HG03095 (cell line): ENCODE data around the gene MDM2.
"Not testable (repeated sequence)": the region's sequence is repeated elsewhere in the genome, so short reads cannot be mapped to it uniquely, and the experiment has no call there.

Experiments used
- ATAC-seq: cut with Tn5 transposase; IDR thresholded peaks from one replicate; pipeline ENCODE4 v1.9.1; 2021; ENCODE audit warnings: moderate library complexity; ENCODE audit not compliant: unreplicated experiment

The MDM2 gene

GRCh38 chr12:68844788-68845695 is 37.1 kb downstream of the MDM2 start:
- ATAC-seq = no peak

GRCh38 chr12:68846811-68847210 is 38.8 kb downstream of the MDM2 start:
- ATAC-seq = no peak

GRCh38 chr12:68850390-68850789 is 42.4 kb downstream of the MDM2 start:
- no peak for ATAC-seq

- ATAC-seq = no peak
Measured at GRCh38 chr12:68851592-68852306, 43.8 kb downstream of the MDM2 start.

- ATAC-seq = no peak
Measured at GRCh38 chr12:68853396-68854077, 45.6 kb downstream of the MDM2 start.

- ATAC-seq = no peak
Measured at GRCh38 chr12:68854078-68854468, 46.1 kb downstream of the MDM2 start.

DNA sequence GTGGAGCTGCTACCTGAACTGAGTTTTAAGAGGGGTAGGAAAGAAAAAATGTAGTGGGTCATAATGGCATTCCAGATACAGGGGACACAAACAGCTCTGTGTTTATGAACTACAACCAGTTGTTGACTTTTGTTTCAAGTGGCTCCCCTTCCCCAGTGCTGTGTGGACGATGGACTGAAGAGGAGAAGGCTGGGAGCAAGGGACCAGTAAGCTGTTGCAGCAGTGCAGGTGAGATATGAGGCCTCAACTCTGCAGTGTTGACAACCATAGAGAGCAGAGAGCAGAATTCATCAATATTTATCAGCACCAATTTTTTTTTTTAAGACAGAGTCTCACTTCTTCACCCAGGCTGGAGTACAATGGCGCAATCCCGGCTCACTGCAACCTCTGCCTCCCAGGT is 46.6 kb downstream of the MDM2 start:
- no peak for ATAC-seq

- ATAC-seq = no peak
Measured at GRCh38 chr12:68855111-68855510, 47.1 kb downstream of the MDM2 start.

DNA sequence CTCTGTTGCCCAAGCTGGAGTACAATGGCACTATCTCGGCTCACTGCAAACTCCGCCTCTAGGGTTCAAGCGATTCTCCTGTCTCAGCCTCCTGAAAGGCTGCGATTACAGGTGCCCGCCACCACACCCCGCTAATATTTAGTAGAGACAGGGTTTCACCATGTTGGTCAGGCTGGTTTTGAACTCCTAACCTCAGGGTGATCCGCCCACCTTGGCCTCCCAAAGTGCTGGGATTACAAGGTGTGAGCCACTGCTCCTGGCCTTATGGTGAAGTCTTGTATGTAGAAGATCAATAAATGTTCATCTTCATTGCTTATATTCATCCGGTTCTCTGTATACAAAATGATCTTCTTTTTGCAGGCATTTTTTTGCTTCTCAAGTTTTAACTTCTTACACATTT is 47.8 kb downstream of the MDM2 start:
- no peak for ATAC-seq

GRCh38 chr12:68856510-68856909 is 48.5 kb downstream of the MDM2 start:
- no peak for ATAC-seq

- ATAC-seq = no peak
Measured at GRCh38 chr12:68861890-68862289, 53.9 kb downstream of the MDM2 start.

- no peak for ATAC-seq
Measured at GRCh38 chr12:68863109-68863770, 55.3 kb downstream of the MDM2 start.

- ATAC-seq = not testable (repeated sequence)
Measured at GRCh38 chr12:68863886-68864454, 56.0 kb downstream of the MDM2 start.

GRCh38 chr12:68864604-68865003 is 56.6 kb downstream of the MDM2 start:
- ATAC-seq = no peak

DNA sequence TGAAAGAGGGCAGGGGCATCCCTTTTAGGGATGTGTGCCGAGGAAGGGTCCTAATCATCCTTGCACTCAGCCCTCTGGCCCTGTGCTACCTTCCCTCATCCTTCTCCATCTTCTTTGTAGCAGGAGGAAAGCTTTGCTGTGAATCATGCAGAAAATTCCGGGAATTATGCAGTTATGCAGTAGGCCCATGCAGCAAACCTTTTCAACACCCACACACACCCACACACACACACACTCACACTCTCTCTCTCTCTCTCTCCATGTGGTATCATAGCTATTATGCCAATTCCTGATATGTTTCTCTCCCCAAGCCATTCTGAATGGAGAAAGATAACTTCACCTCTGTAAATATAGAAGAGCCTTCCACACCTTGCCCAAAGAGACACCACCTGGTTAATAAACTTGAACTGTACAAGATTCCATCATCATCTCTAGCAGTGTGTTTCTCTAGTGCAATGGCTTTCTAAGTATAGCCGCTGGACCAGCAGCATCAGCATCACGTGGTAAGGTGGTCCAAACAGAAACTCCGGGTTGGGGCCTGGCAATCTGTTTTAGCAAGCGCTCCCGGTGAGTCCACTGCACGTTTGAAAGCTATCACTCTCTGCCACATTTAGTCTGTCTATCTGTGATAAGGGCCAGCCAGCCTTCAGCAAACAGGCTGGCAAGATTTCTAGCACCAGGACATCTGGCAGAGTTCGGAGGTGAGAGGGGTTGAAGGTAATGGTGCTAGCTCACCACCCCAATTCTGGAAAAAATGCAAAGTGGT is 57.6 kb downstream of the MDM2 start:
- no peak for ATAC-seq

- no peak for ATAC-seq
Measured at GRCh38 chr12:68866950-68867349, 59.0 kb downstream of the MDM2 start.

GRCh38 chr12:68867606-68868005 is 59.6 kb downstream of the MDM2 start:
- ATAC-seq = no peak

DNA sequence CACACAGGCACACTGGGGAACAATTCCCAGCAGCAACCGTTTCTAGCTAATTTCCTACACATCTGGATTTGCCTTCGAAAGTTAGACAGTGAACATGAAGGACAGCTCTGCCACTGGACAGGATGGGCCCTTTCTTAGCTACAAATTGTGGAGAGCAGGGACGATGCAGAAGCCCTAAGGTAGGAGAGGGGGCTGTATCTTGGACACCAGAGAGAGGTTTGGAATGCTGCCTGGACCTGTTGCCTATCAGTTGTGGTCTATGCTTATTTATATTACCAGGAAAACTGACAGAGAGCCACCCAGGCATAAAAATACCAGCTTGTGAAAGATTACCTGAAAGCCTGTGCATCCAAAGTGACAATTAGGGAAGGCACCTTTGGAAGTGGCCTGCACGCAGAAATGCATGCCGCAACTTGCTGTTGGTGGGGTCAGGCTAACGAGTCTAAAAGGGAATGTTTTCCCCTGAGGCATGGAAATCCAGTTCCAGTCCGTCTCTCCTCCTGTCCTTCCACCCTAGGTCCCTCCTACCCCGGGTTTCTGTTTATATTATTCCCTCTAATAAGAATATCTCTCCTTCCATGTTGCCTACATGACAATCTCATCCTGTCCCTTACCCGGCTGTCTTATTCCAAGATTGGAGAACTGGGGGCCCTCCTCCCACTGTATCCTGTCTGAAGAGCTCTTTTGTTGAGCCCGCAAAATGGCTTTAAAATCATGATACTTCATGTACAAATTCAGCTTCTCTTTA is 60.2 kb downstream of the MDM2 start:
- no peak for ATAC-seq

GRCh38 chr12:68870011-68870410 is 62.0 kb downstream of the MDM2 start:
- no peak for ATAC-seq
